Heart right ventricle (tissue), 16 donors: ENCODE data around the gene DOC2B. TPM values are rescaled to one million over a fixed set of nuclear protein-coding genes. Genes with fewer than 3 reads are reported as not detected.
"Not testable (repeated sequence)": the region's sequence is repeated elsewhere in the genome, so short reads cannot be mapped to it uniquely, and the experiment has no call there.

ENCODE experiments used
- ATAC-seq, 8 donors: fragments of 200-7000 bp; cut with Tn5 transposase; one replicate each; pipeline ENCODE4 v1.9.1; 2020; ENCODE audit warnings: mild to moderate bottlenecking in 8 of 8, moderate library complexity in 8 of 8, moderate number of reproducible peaks in 1 of 8
- DNase-seq, 2 donors: peaks; one replicate each; pipeline ENCODE4 v3.0.0-alpha.2; 2020
- H3K27ac ChIP-seq, 10 donors: fragments of 200-600 bp; sonication (generic) in 2 of 10; one replicate each; pipeline versions ENCODE4 v1.5.0 to v1.8.0; 2020 to 2022; ENCODE audit warnings: mild to moderate bottlenecking in 3 of 10
- H3K27me3 ChIP-seq, 7 donors: fragments of 200-600 bp; one replicate each; pipeline ENCODE4 v1.8.0; 2021 to 2022; ENCODE audit warnings: mild to moderate bottlenecking in 2 of 7
- H3K36me3 ChIP-seq, 9 donors: fragments of 200-600 bp; sonication (generic) in 1 of 9; one replicate each; pipeline versions ENCODE4 v1.5.0 to v1.8.0; 2020 to 2022; ENCODE audit warnings: mild to moderate bottlenecking in 2 of 9
- H3K4me1 ChIP-seq, 9 donors: fragments of 200-600 bp; sonication (generic) in 1 of 9; one replicate each; pipeline versions ENCODE4 v1.5.0 to v1.8.0; 2020 to 2022; ENCODE audit warnings: mild to moderate bottlenecking in 4 of 9
- H3K4me3 ChIP-seq, 10 donors: fragments of 200-600 bp; sonication (generic) in 2 of 10; one replicate each; pipeline versions ENCODE4 v1.5.0 to v1.8.0; 2020 to 2022; ENCODE audit warnings: mild to moderate bottlenecking in 7 of 10, moderate library complexity in 2 of 10
- H3K9me3 ChIP-seq, 11 donors: fragments of 200-600 bp in 10 of 11; sonication (generic) in 2 of 11; one replicate each; pipeline versions ENCODE4 v1.5.0 to v1.8.0; 2013 to 2022; ENCODE audit warnings: mild to moderate bottlenecking in 2 of 11, control low read depth in 1 of 11, moderate library complexity in 1 of 11
- WGBS, 2 donors: extraction: QIAGEN DNeasy Blood & Tissue Kit; methylation state at CpG; one replicate each; pipeline ENCODE4 v1.1.7; 2013; ENCODE audit warnings: inconsistent platforms in 1 of 2; 5-methylcytosine and 5-hydroxymethylcytosine counted together
- intact Hi-C, 10 donors: fragments of 100-400 bp; cut with DNase I; formaldehyde crosslinking; loops; one replicate each; pipeline versions ENCODE4 v1.11.1 to v1.14.2; 2022
- polyA plus RNA-seq, 2 donors: library from polyadenylated mRNA; stranded (reverse); fragments of 200-250 nt; gene quantifications; one replicate each; pipeline ENCODE4 v1.2.3, GENCODE V29; 2013
- total RNA-seq, 10 donors: library from RNA; stranded (reverse); fragmentation: NEBNext Ultra II Directional in 3 of 10; extraction: Animal tissue kit (Norgen Biotek cat#: 25700) in 3 of 10; gene quantifications; one replicate each; pipeline versions ENCODE4 v1.2.1 to v1.2.4, GENCODE V29; 2021 to 2023
- TF ChIP-seq, protein P1 (sequence below), 9 donors: fragments of 200-600 bp; sonication (generic) in 2 of 9; IDR thresholded peaks; one replicate each; pipeline versions ENCODE4 v1.5.0 to v1.8.0; 2021 to 2022; ENCODE audit warnings: antibody characterized with exemption in 9 of 9, mild to moderate bottlenecking in 5 of 9, moderate library complexity in 1 of 9
- donor health status: Arrhythmogenic right ventricular cardiomyopathy.
- donor health status: ischemic (EF 13 %, LVEDD 7.1; RV severe dilation, severe dysfunction).
- donor health status: healthy with polysubstance abuse.
- donor health status: DM: no; HTN: yes; CAD: no.
- donor health status: DM: no; HTN: no; CAD: no.
- donor health status: ischemic (EF 25% LVEDD 6.9; RV normal size, moderate dysfunction).
- donor health status: ischemic (EF 25% LVEDD 5.7; RV mildly dilated, moderate dysfunction).
- donor health status: healthy.
- donor health status: DM: yes; HTN: yes; CAD: no.
- donor health status: Ischemic cardiomyopathy.
- donor health status: ischemic (EF 35%, LVEDD 5.7; RV mildly dilated, moderate dysfunction).
- donor health status: nonischemic (EF 11% LVEDD 7.7; RV severe dilation, severe dysfunction).
- donor health status: DM: yes; HTN: yes; CAD: no.
- donor health status: PGD.
- donor health status: ischemic (EF 29% LVEDD 5.4; RV normal size, mild dysfunction).
- donor health status: nonischemic (EF 23%, LVEDD 6.1; RV moderate dilation, normal function).

The DOC2B gene
- total and polyA plus RNA-seq, 12 donors = 2.5 to 13.0 (median 4.6) TPM

GRCh38 chr17:200586-200985, 19.1 kb upstream of the DOC2B start:
- intact Hi-C loops = no loop called here
- 44 to 46% methylated on average over 10 of the region's 10 CpGs for WGBS, 2 donors
- Histone ChIP-seq H3K4me3 (no peak overlapping the region), H3K9me3 (no peaks in the 10 kb centered on the region), H3K4me1 (peaks cover 8 to 36% (median 20%) of the 10 kb centered on the region in 9 donors), H3K27ac (peak overlapping the region in 7 of 10 donors; percentile 22 to 79 (median 72)), H3K36me3 (no peaks in the 10 kb centered on the region), H3K27me3 (peaks cover 0 to 26% (median 6%) of the 10 kb centered on the region in 7 donors)
- TF ChIP-seq, protein P1, sequence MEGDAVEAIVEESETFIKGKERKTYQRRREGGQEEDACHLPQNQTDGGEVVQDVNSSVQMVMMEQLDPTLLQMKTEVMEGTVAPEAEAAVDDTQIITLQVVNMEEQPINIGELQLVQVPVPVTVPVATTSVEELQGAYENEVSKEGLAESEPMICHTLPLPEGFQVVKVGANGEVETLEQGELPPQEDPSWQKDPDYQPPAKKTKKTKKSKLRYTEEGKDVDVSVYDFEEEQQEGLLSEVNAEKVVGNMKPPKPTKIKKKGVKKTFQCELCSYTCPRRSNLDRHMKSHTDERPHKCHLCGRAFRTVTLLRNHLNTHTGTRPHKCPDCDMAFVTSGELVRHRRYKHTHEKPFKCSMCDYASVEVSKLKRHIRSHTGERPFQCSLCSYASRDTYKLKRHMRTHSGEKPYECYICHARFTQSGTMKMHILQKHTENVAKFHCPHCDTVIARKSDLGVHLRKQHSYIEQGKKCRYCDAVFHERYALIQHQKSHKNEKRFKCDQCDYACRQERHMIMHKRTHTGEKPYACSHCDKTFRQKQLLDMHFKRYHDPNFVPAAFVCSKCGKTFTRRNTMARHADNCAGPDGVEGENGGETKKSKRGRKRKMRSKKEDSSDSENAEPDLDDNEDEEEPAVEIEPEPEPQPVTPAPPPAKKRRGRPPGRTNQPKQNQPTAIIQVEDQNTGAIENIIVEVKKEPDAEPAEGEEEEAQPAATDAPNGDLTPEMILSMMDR (IDR thresholded peaks at IDR 0.05) = no peak
- DNase-seq (no peak), ATAC-seq (peak in 5 of 8 donors; percentile 17 to 41 (median 26))

DNA sequence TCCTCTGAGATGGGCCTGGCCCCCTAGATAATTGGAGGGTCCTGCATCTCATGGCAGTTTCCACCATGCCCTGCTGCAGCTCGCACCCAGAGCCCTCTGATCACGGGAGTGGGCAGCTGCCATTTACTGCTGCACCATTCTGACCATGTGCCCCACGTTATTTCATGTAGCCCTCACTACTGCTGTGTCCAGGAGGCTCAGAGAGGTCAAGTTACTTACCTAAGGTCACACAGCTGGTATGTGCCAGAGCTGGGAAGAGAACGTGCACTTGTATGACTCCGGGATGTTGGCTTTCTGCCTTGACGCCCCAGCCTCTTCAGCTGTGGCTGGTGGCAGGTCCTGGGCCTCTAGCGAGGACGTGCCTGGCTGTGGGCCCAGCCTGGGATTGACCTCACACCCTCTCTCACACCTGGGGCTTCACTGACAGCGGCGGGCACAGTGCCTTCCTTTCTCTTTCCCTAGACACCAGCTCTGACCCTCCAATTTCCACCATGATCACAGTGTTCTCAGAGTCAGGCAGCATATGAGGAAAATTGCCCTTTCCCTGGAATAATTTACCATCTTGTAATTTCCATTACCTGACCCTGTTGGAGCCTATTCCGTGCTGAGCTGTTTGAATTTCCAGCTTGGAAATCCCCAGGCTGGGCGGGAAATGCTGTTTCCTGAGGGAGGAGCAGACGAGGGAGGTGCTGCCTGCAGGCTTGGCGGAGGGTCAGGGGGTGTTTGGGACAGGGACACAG, 18.5 kb upstream of the DOC2B start:
- intact Hi-C loops = no loop called here
- Histone ChIP-seq H3K4me3 (peak overlapping the region in 7 of 10 donors; percentile 14 to 38 (median 26)), H3K9me3 (no peaks in the 10 kb centered on the region), H3K27me3 (peaks cover 0 to 32% (median 6%) of the 10 kb centered on the region in 7 donors), H3K36me3 (no peaks in the 10 kb centered on the region), H3K4me1 (peaks cover 8 to 37% (median 20%) of the 10 kb centered on the region in 9 donors), H3K27ac (peak overlapping the region in 8 of 10 donors; percentile 22 to 79 (median 70))
- peak; percentile 55 to 91 (median 78) for ATAC-seq
- TF ChIP-seq, protein P1 (IDR thresholded peaks at IDR 0.05) = no peak
- DNase-seq = peak; percentile 33 to 59
- 35% methylated on average over 14 of the region's 14 CpGs for WGBS, 2 donors

- H3K36me3 ChIP-seq = no peaks in the 10 kb centered on the region
- DNase-seq (no peak), ATAC-seq (peak in 5 of 8 donors; percentile 46 to 71 (median 58))
- intact Hi-C loops = no loop called here
- H3K27ac ChIP-seq = peak overlapping the region in 7 of 10 donors; percentile 20 to 79 (median 72)
- peaks cover 0 to 40% (median 6%) of the 10 kb centered on the region in 7 donors for H3K27me3 ChIP-seq
- H3K9me3 ChIP-seq = no peaks in the 10 kb centered on the region
- WGBS, 2 donors = 16 to 17% methylated on average over 8 of the region's 8 CpGs
- H3K4me1 ChIP-seq = peaks cover 8 to 33% (median 20%) of the 10 kb centered on the region in 9 donors
- TF ChIP-seq, protein P1 (IDR thresholded peaks at IDR 0.05) = no peak
- H3K4me3 ChIP-seq = peak overlapping the region in 7 of 10 donors; percentile 14 to 38 (median 26)
Measured at GRCh38 chr17:199191-199604, 17.7 kb upstream of the DOC2B start.

GRCh38 chr17:198225-198624, 16.8 kb upstream of the DOC2B start:
- intact Hi-C loops, ATAC-seq, H3K9me3 ChIP-seq, H3K36me3 ChIP-seq, H3K4me3 ChIP-seq, DNase-seq, H3K27ac ChIP-seq: not testable (repeated sequence)
- peaks cover 8 to 33% (median 20%) of the 10 kb centered on the region in 9 donors for H3K4me1 ChIP-seq
- H3K27me3 ChIP-seq = peaks cover 0 to 42% (median 6%) of the 10 kb centered on the region in 7 donors
- WGBS, 2 donors = 93% methylated on average over 15 of the region's 15 CpGs

DNA sequence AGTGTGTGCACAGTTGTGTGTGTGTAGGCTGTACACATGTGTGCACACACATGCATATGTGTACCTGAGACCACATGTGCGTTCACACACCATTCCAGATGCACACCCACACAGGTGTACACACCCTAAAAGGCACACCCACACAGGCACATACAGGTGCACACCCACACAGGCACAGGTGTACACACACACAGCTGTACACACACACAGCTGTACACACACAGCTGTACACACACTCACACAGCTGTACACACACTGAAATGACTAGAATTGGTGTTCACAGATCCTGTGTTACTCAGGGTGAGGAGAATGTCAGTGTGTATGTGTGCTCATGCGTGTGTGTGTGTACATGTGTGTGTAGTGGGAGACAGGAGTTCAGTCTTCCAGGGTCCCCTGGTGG, 15.9 kb upstream of the DOC2B start:
- 94% methylated on average over 2 of the region's 2 CpGs for WGBS, 2 donors
- Histone ChIP-seq H3K9me3 (no peaks in the 10 kb centered on the region), H3K27ac (no peak overlapping the region), H3K4me3 (no peak overlapping the region), H3K4me1 (peaks cover 8 to 33% (median 20%) of the 10 kb centered on the region in 9 donors), H3K36me3 (no peaks in the 10 kb centered on the region), H3K27me3 (peaks cover 0 to 42% (median 6%) of the 10 kb centered on the region in 7 donors)
- intact Hi-C loops = no loop called here
- DNase-seq (no peak), ATAC-seq (no peak)
- TF ChIP-seq, protein P1 (IDR thresholded peaks at IDR 0.05) = no peak
